ENCODE results near the gene H19.

GRCh38 chr11:2036863-2037486, 39.3 kb upstream of the H19 start:
- TF ChIP-seq CTCF (IDR thresholded peaks at IDR 0.05; ENCODE audit: low read length) (no peak), EZH2 (IDR thresholded peaks at IDR 0.05; ENCODE audit: borderline replicate concordance, low read length) (no peak)

Data from OCI-LY1 (cell line).